Measurements from ENCODE around the gene PNPLA3. TPM values are rescaled to one million over a fixed set of nuclear protein-coding genes. Genes with fewer than 3 reads are reported as not detected.

Gene PNPLA3
- total and polyA plus RNA-seq, 7 experiments from 2014 or later, result 0.19 to 0.29 TPM; not detected in 5

DNA sequence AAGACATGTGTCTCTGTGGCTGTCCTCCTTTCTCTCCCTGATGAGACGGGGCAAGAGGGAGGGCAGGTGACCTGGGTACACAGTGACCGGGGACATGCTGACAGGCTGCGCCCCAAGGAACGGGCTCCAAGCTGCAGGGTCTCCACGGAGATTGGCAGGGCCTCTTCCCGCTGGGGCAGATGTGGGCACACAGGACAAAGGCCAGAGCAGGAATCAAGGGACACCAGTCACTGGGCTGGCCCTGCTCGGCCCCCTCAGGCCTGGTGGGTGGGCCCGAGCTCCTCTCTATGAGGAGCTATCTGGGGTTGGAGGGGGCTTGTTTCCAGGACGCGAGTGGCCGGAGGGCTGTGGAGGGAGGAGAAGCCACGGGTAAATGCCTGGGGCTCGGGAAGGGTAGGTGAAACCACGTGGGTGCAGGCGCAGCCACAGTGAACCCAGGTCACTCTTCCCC lies 43.0 kb upstream of the PNPLA3 start:
- Mint-ChIP-seq H3K4me1 (peaks cover 0 to 4% (median 0%) of the 10 kb centered on the region in 7 donors), H3K4me3 (no peak overlapping the region), H3K27me3 (peaks cover 0 to 43% (median 23%) of the 10 kb centered on the region in 5 donors), H3K9me3 (peaks cover 0 to 2% (median 0%) of the 10 kb centered on the region in 11 donors), H3K27ac (no peak overlapping the region), H3K36me3 (no peaks in the 10 kb centered on the region)
- no peaks in the 10 kb centered on the region for H3K9me3 ChIP-seq (ENCODE audit: control insufficient read depth in 2 of 3, low read length in 3 of 3)
- no peak overlapping the region for H3K4me3 ChIP-seq (ENCODE audit: low read length)
- CTCF ChIA-PET, result interaction anchor here (0.6 kb wide), 1 partner anchor 653 kb away, joined by 4 read pairs; no protein-coding TSS in a partner anchor
- intact Hi-C loops (cut with micrococcal nuclease), result no loop called here
- ATAC-seq (no peak), DNase-seq (no peak)
- H3K27me3 ChIP-seq (ENCODE audit: control insufficient read depth in 2 of 2, insufficient read depth in 2 of 2, low read length in 2 of 2), result peaks cover 0 to 3% of the 10 kb centered on the region in 2 donors
- no peak overlapping the region for H3K27ac ChIP-seq (ENCODE audit: low read depth, low read length)
- POLR2A ChIA-PET, result no interaction called here
- no peaks in the 10 kb centered on the region for H3K4me1 ChIP-seq (ENCODE audit: control insufficient read depth in 2 of 2, insufficient read depth in 2 of 2, low read length in 2 of 2)
- no peaks in the 10 kb centered on the region for H3K36me3 ChIP-seq (ENCODE audit: control insufficient read depth in 2 of 3, insufficient read depth in 3 of 3, low read length in 3 of 3)

GRCh38 chr22:43881091-43882061 lies 42.2 kb upstream of the PNPLA3 start:
- POLR2A ChIA-PET, result no interaction called here
- Mint-ChIP-seq H3K36me3 (no peaks in the 10 kb centered on the region), H3K4me1 (peaks cover 0 to 4% (median 0%) of the 10 kb centered on the region in 7 donors), H3K27ac (no peak overlapping the region), H3K27me3 (peaks cover 0 to 39% (median 20%) of the 10 kb centered on the region in 5 donors), H3K4me3 (no peak overlapping the region), H3K9me3 (peaks cover 0 to 4% (median 0%) of the 10 kb centered on the region in 11 donors)
- Histone ChIP-seq H3K4me3 (ENCODE audit: low read length) (no peak overlapping the region), H3K27me3 (ENCODE audit: control insufficient read depth in 2 of 2, insufficient read depth in 2 of 2, low read length in 2 of 2) (peaks cover 0 to 3% of the 10 kb centered on the region in 2 donors), H3K9me3 (ENCODE audit: control insufficient read depth in 2 of 3, low read length in 3 of 3) (no peaks in the 10 kb centered on the region), H3K36me3 (ENCODE audit: control insufficient read depth in 2 of 3, insufficient read depth in 3 of 3, low read length in 3 of 3) (no peaks in the 10 kb centered on the region), H3K27ac (ENCODE audit: low read depth, low read length) (no peak overlapping the region), H3K4me1 (ENCODE audit: control insufficient read depth in 2 of 2, insufficient read depth in 2 of 2, low read length in 2 of 2) (no peaks in the 10 kb centered on the region)
- DNase-seq, result no peak
- CTCF ChIA-PET, result no interaction called here
- intact Hi-C loops (cut with micrococcal nuclease), result loop anchor here (2.0 kb wide), 1 partner anchor 745 kb away; no protein-coding TSS in a partner anchor
- ATAC-seq, result no peak

DNA sequence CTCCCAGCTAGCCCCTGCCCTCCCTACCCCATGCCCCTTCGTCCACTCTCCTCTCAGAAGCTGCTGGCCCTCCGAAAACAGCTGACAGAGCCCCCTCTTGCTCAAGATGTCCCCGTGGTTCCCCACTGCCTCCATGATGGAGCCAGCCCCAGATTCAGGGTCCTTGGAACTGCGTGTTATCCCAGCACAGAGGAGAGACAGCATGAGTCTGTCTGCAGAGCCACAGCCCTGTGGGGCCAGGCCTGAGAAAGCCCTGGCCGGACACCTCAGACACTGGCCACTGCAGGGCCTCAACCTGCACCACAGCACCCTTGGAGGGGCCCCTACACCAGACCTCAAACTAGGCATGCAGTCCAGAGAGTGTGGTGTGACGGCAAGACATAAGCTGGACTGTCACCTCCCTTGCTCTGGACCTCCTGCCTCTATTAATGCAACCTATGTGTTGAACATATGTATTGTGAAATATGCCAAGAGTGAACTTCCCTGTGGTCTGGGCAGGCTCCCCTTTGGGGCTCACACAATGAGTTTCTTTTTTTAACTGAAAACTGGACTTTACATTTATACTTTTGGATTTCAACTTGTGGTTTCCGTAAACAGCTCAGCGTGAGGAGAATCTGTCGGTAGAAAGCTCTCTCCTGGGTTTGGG lies 41.4 kb upstream of the PNPLA3 start:
- no peak overlapping the region for H3K4me3 ChIP-seq (ENCODE audit: low read length)
- no peak overlapping the region for H3K27ac Mint-ChIP-seq
- H3K27ac ChIP-seq (ENCODE audit: low read depth, low read length), result no peak overlapping the region
- intact Hi-C loops (cut with micrococcal nuclease), result loop anchor here (2.0 kb wide), 1 partner anchor 745 kb away; no protein-coding TSS in a partner anchor
- DNase-seq, result no peak
- H3K36me3 Mint-ChIP-seq, result no peaks in the 10 kb centered on the region
- POLR2A ChIA-PET, result no interaction called here
- H3K4me3 Mint-ChIP-seq, result no peak overlapping the region
- H3K9me3 Mint-ChIP-seq, result peaks cover 0 to 4% (median 0%) of the 10 kb centered on the region in 11 donors
- H3K4me1 Mint-ChIP-seq, result peaks cover 0 to 4% (median 0%) of the 10 kb centered on the region in 7 donors
- ATAC-seq, result no peak
- no peaks in the 10 kb centered on the region for H3K36me3 ChIP-seq (ENCODE audit: control insufficient read depth in 2 of 3, insufficient read depth in 3 of 3, low read length in 3 of 3)
- H3K27me3 Mint-ChIP-seq, result peaks cover 0 to 47% (median 23%) of the 10 kb centered on the region in 5 donors
- CTCF ChIA-PET, result no interaction called here
- H3K4me1 ChIP-seq (ENCODE audit: control insufficient read depth in 2 of 2, insufficient read depth in 2 of 2, low read length in 2 of 2), result no peaks in the 10 kb centered on the region
- H3K27me3 ChIP-seq (ENCODE audit: control insufficient read depth in 2 of 2, insufficient read depth in 2 of 2, low read length in 2 of 2), result peaks cover 0 to 3% of the 10 kb centered on the region in 2 donors
- H3K9me3 ChIP-seq (ENCODE audit: control insufficient read depth in 2 of 3, low read length in 3 of 3), result no peaks in the 10 kb centered on the region

- ChIA-PET POLR2A (no interaction called here), CTCF (no interaction called here)
- H3K9me3 Mint-ChIP-seq, result peaks cover 0 to 4% (median 0%) of the 10 kb centered on the region in 11 donors
- intact Hi-C loops (cut with micrococcal nuclease), result loop anchor here (1.0 to 2.0 kb wide), 2 partner anchors 63 to 744 kb away; no protein-coding TSS in a partner anchor
- no peaks in the 10 kb centered on the region for H3K36me3 ChIP-seq (ENCODE audit: control insufficient read depth in 2 of 3, insufficient read depth in 3 of 3, low read length in 3 of 3)
- no peak overlapping the region for H3K4me3 ChIP-seq (ENCODE audit: low read length)
- peak; percentile 53 for ATAC-seq
- H3K27ac Mint-ChIP-seq, result no peak overlapping the region
- no peak overlapping the region for H3K4me3 Mint-ChIP-seq
- peak in 7 of 9 donors; percentile 25 to 54 (median 28) for DNase-seq
- no peaks in the 10 kb centered on the region for H3K4me1 ChIP-seq (ENCODE audit: control insufficient read depth in 2 of 2, insufficient read depth in 2 of 2, low read length in 2 of 2)
- H3K9me3 ChIP-seq (ENCODE audit: control insufficient read depth in 2 of 3, low read length in 3 of 3), result no peaks in the 10 kb centered on the region
- H3K36me3 Mint-ChIP-seq, result no peaks in the 10 kb centered on the region
- peaks cover 0 to 3% of the 10 kb centered on the region in 2 donors for H3K27me3 ChIP-seq (ENCODE audit: control insufficient read depth in 2 of 2, insufficient read depth in 2 of 2, low read length in 2 of 2)
- peaks cover 0 to 4% (median 0%) of the 10 kb centered on the region in 7 donors for H3K4me1 Mint-ChIP-seq
- no peak overlapping the region for H3K27ac ChIP-seq (ENCODE audit: low read depth, low read length)
- peaks cover 3 to 44% (median 24%) of the 10 kb centered on the region in 5 donors for H3K27me3 Mint-ChIP-seq
Measured at GRCh38 chr22:43883012-43883661, 40.5 kb upstream of the PNPLA3 start.

DNA sequence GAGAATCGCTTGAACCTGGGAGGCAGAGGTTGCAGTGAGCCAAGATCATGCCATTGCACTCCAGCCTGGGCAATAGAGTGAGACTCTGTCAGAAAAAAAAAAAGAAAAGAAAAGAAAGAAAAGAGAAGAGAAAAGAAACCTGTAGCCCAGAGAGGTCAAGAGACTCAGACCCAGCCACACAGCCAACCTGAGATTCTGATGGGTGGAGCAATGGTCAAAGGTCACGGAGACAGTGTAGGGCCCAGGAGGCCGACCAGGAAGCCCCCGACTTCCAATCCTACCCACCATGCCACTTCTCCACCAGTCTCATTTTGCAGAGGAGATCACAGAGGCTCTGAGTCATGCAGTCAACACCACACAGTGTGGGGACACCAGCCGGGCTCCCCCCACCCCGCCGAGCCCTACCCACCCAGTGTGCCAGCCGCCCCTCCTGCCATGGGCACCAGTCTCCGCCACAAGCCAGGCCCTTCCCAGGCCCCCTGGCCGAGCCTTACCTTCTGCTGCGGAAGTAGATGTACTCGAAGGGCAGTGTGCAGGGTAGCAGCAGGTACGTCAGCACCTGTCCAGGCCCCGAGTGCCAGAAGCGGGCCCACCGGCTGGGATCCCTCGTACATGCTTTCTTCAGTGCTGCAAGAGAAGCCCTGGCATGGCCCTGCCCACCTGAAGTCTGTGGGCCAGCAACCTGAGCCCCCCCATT lies 39.7 kb upstream of the PNPLA3 start:
- Mint-ChIP-seq H3K27me3 (peaks cover 7 to 47% (median 26%) of the 10 kb centered on the region in 5 donors), H3K4me3 (no peak overlapping the region), H3K27ac (no peak overlapping the region), H3K4me1 (peaks cover 0 to 4% (median 0%) of the 10 kb centered on the region in 7 donors), H3K36me3 (no peaks in the 10 kb centered on the region), H3K9me3 (peaks cover 0 to 4% (median 0%) of the 10 kb centered on the region in 11 donors)
- ChIA-PET POLR2A (no interaction called here), CTCF (no interaction called here)
- Histone ChIP-seq H3K4me1 (ENCODE audit: control insufficient read depth in 2 of 2, insufficient read depth in 2 of 2, low read length in 2 of 2) (no peaks in the 10 kb centered on the region), H3K9me3 (ENCODE audit: control insufficient read depth in 2 of 3, low read length in 3 of 3) (no peaks in the 10 kb centered on the region), H3K27ac (ENCODE audit: low read depth, low read length) (no peak overlapping the region), H3K4me3 (ENCODE audit: low read length) (no peak overlapping the region), H3K27me3 (ENCODE audit: control insufficient read depth in 2 of 2, insufficient read depth in 2 of 2, low read length in 2 of 2) (no peaks in the 10 kb centered on the region), H3K36me3 (ENCODE audit: control insufficient read depth in 2 of 3, insufficient read depth in 3 of 3, low read length in 3 of 3) (no peaks in the 10 kb centered on the region)
- no peak for DNase-seq
- no peak for ATAC-seq
- intact Hi-C loops (cut with micrococcal nuclease), result loop anchor here (1.0 to 2.0 kb wide), 2 partner anchors 62 to 743 kb away; no protein-coding TSS in a partner anchor
